Natural killer cell (primary cell): ENCODE measurements around the gene SPOCK1. TPM values are rescaled to one million over a fixed set of nuclear protein-coding genes. Genes with fewer than 3 reads are reported as not detected.

Experiments used
- ATAC-seq, 3 donors: fragments of 150-1000 bp in 2 of 3; fragments of 200-7000 bp in 1 of 3; cut with Tn5 transposase; 1 replicate in 1 of 3; 2 replicates in 2 of 3; pipeline ENCODE4 v1.10.0; 2021; ENCODE audit warnings: mild to moderate bottlenecking in 2 of 3, moderate library complexity in 2 of 3
- DNase-seq, 2 donors: peaks; one replicate each; pipeline versions ENCODE4 v3.0.0 to v3.0.0-alpha.2; 2013 to 2021; ENCODE audit warnings: mixed read lengths in 1 of 2
- H3K27ac ChIP-seq: one replicate; pipeline ENCODE4 v1.5.1; 2013; ENCODE audit warnings: mild to moderate bottlenecking, low read length
- H3K27me3 ChIP-seq: one replicate; pipeline ENCODE4 v1.6.1; 2013; ENCODE audit warnings: low read length; ENCODE audit not compliant: control insufficient read depth, insufficient read depth
- H3K36me3 ChIP-seq: one replicate; pipeline ENCODE4 v1.6.1; 2013; ENCODE audit warnings: low read length; ENCODE audit not compliant: control insufficient read depth, insufficient read depth
- H3K4me1 ChIP-seq: one replicate; pipeline ENCODE4 v1.6.1; 2013; ENCODE audit warnings: low read length; ENCODE audit not compliant: control insufficient read depth, insufficient read depth
- H3K4me3 ChIP-seq: one replicate; pipeline ENCODE4 v1.5.1; 2013; ENCODE audit warnings: low read length
- H3K9me3 ChIP-seq: one replicate; pipeline ENCODE4 v1.6.1; 2013; ENCODE audit warnings: low read length; ENCODE audit not compliant: control insufficient read depth, insufficient read depth
- H3K27ac Mint-ChIP-seq, 2 donors: one replicate each; pipeline ENCODE4 v1.8.0; 2022; ENCODE audit warnings: mild to moderate bottlenecking in 2 of 2, mixed read lengths in 2 of 2, moderate library complexity in 1 of 2
- H3K27me3 Mint-ChIP-seq, 2 donors: one replicate each; pipeline ENCODE4 v1.8.0; 2022; ENCODE audit warnings: low read depth in 2 of 2, mixed read lengths in 2 of 2
- H3K36me3 Mint-ChIP-seq: one replicate; pipeline ENCODE4 v1.8.0; 2022; ENCODE audit warnings: mixed read lengths
- H3K4me1 Mint-ChIP-seq, 2 donors: one replicate each; pipeline ENCODE4 v1.8.0; 2022; ENCODE audit warnings: mixed read lengths in 2 of 2
- H3K4me3 Mint-ChIP-seq: one replicate; pipeline ENCODE4 v1.8.0; 2022; ENCODE audit warnings: mild to moderate bottlenecking, moderate library complexity, mixed read lengths
- H3K9me3 Mint-ChIP-seq, 2 donors: one replicate each; pipeline ENCODE4 v1.8.0; 2022; ENCODE audit warnings: mixed read lengths in 2 of 2
- WGBS: methylation state at CpG from one replicate; pipeline ENCODE4 v1.1.7; 2013; ENCODE audit warnings: missing lambda C conversion rate; ENCODE audit not compliant: insufficient coverage; 5-methylcytosine and 5-hydroxymethylcytosine counted together
- intact Hi-C: fragments of 100-400 bp; cut with micrococcal nuclease; formaldehyde crosslinking; loops from one replicate; pipeline ENCODE4 v1.14.2; 2022
- total RNA-seq, 4 donors: library from RNA; stranded (reverse); fragments of 120-200 nt in 1 of 4; gene quantifications; one replicate each; pipeline versions ENCODE4 v1.2.3 to v1.2.4, GENCODE V29; 2013 to 2022
- TF ChIP-seq, protein P1 (sequence below): fragments of 200-600 bp; IDR thresholded peaks from one replicate; pipeline ENCODE4 v1.8.0; 2022; ENCODE audit warnings: antibody characterized with exemption

The SPOCK1 gene
- total RNA-seq, 3 donors from 2014 or later (not counting 1 experiment from before 2014, with no cell fraction given), result 0.09 to 1.6 (median 0.61) TPM

DNA sequence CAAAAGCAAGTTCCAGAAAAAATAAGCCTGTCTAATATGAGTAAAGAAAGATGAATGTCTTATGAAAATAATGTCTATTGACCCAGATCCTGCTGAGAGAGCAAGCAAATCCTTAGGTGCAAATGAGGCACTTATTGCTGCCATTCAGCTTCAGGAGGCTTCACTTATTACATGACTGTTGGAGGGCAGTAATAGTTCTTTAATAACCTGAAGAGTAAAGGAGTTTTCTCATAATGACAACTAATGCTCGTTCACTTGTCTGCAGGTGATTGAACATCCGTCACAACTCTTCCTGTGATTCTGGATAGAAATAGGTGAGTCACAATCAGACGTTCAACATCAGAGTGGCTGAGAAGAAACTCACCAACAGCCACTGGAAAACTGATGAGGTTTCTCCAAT, 58.3 kb downstream of the SPOCK1 start:
- TF ChIP-seq, protein P1, sequence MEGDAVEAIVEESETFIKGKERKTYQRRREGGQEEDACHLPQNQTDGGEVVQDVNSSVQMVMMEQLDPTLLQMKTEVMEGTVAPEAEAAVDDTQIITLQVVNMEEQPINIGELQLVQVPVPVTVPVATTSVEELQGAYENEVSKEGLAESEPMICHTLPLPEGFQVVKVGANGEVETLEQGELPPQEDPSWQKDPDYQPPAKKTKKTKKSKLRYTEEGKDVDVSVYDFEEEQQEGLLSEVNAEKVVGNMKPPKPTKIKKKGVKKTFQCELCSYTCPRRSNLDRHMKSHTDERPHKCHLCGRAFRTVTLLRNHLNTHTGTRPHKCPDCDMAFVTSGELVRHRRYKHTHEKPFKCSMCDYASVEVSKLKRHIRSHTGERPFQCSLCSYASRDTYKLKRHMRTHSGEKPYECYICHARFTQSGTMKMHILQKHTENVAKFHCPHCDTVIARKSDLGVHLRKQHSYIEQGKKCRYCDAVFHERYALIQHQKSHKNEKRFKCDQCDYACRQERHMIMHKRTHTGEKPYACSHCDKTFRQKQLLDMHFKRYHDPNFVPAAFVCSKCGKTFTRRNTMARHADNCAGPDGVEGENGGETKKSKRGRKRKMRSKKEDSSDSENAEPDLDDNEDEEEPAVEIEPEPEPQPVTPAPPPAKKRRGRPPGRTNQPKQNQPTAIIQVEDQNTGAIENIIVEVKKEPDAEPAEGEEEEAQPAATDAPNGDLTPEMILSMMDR, result no peak
- H3K4me3 Mint-ChIP-seq, result no peak overlapping the region
- Histone ChIP-seq H3K27ac (no peak overlapping the region), H3K27me3 (no peaks in the 10 kb centered on the region), H3K4me3 (no peak overlapping the region), H3K9me3 (no peaks in the 10 kb centered on the region), H3K4me1 (no peaks in the 10 kb centered on the region), H3K36me3 (no peaks in the 10 kb centered on the region)
- ATAC-seq (no peak), DNase-seq (no peak)
- intact Hi-C loops, result no loop called here
- no peaks in the 10 kb centered on the region for H3K4me1 Mint-ChIP-seq
- H3K36me3 Mint-ChIP-seq, result no peaks in the 10 kb centered on the region
- no peak overlapping the region for H3K27ac Mint-ChIP-seq
- H3K27me3 Mint-ChIP-seq, result peaks cover 6 to 13% of the 10 kb centered on the region in 2 donors
- H3K9me3 Mint-ChIP-seq, result peaks cover 0 to 3% of the 10 kb centered on the region in 2 donors
- WGBS, result 80% methylated on average over 3 of the region's 3 CpGs

GRCh38 chr5:137439645-137440044, 59.5 kb downstream of the SPOCK1 start:
- DNase-seq, result no peak
- TF ChIP-seq, protein P1, result no peak
- H3K27me3 Mint-ChIP-seq, result peaks cover 6 to 13% of the 10 kb centered on the region in 2 donors
- no peak overlapping the region for H3K27ac ChIP-seq
- H3K4me1 ChIP-seq, result no peaks in the 10 kb centered on the region
- peaks cover 0 to 3% of the 10 kb centered on the region in 2 donors for H3K9me3 Mint-ChIP-seq
- intact Hi-C loops, result no loop called here
- H3K4me3 Mint-ChIP-seq, result no peak overlapping the region
- H3K36me3 ChIP-seq, result no peaks in the 10 kb centered on the region
- no peaks in the 10 kb centered on the region for H3K36me3 Mint-ChIP-seq
- 84% methylated on average over 2 of the region's 3 CpGs for WGBS
- no peaks in the 10 kb centered on the region for H3K4me1 Mint-ChIP-seq
- H3K27ac Mint-ChIP-seq, result no peak overlapping the region
- no peak overlapping the region for H3K4me3 ChIP-seq
- H3K9me3 ChIP-seq, result no peaks in the 10 kb centered on the region
- no peak for ATAC-seq
- no peaks in the 10 kb centered on the region for H3K27me3 ChIP-seq

GRCh38 chr5:137438932-137439331, 60.2 kb downstream of the SPOCK1 start:
- Histone ChIP-seq H3K4me3 (no peak overlapping the region), H3K36me3 (no peaks in the 10 kb centered on the region), H3K9me3 (no peaks in the 10 kb centered on the region), H3K27me3 (no peaks in the 10 kb centered on the region), H3K27ac (no peak overlapping the region), H3K4me1 (no peaks in the 10 kb centered on the region)
- Mint-ChIP-seq H3K4me3 (no peak overlapping the region), H3K27me3 (peaks cover 4 to 7% of the 10 kb centered on the region in 2 donors), H3K36me3 (no peaks in the 10 kb centered on the region), H3K4me1 (no peaks in the 10 kb centered on the region), H3K9me3 (no peaks in the 10 kb centered on the region), H3K27ac (no peak overlapping the region)
- TF ChIP-seq, protein P1, result no peak
- WGBS, result 78% methylated on average over 2 of the region's 2 CpGs
- intact Hi-C loops, result no loop called here
- ATAC-seq, result no peak
- no peak for DNase-seq

- ATAC-seq (no peak), DNase-seq (no peak)
- H3K27me3 ChIP-seq, result no peaks in the 10 kb centered on the region
- Mint-ChIP-seq H3K36me3 (no peaks in the 10 kb centered on the region), H3K27ac (no peak overlapping the region), H3K9me3 (no peaks in the 10 kb centered on the region), H3K4me1 (no peaks in the 10 kb centered on the region), H3K4me3 (no peak overlapping the region), H3K27me3 (no peaks in the 10 kb centered on the region)
- intact Hi-C loops, result no loop called here
- no peaks in the 10 kb centered on the region for H3K9me3 ChIP-seq
- no peak overlapping the region for H3K4me3 ChIP-seq
- 80% methylated on average over 1 of the region's 1 CpG for WGBS
- H3K36me3 ChIP-seq, result no peaks in the 10 kb centered on the region
- TF ChIP-seq, protein P1, result no peak
- no peak overlapping the region for H3K27ac ChIP-seq
- no peaks in the 10 kb centered on the region for H3K4me1 ChIP-seq
Measured at GRCh38 chr5:137437774-137438173, 61.4 kb downstream of the SPOCK1 start.
